Pulmonary artery endothelial cell (primary cell): ENCODE data around the gene RAB3D. TPM values are rescaled to one million over a fixed set of nuclear protein-coding genes. Genes with fewer than 3 reads are reported as not detected.

Source experiments
- DNase-seq: peaks from one replicate; pipeline ENCODE4 v3.0.0-alpha.2; 2011; ENCODE audit warnings: low read depth, low spot score
- total RNA-seq: library from RNA; depleted of rRNA; stranded (reverse); fragments of >200 nt; gene quantifications from 2 replicates; pipeline ENCODE4 v1.2.3, GENCODE V29; 2014

Gene RAB3D
- total RNA-seq, 1 donor from 2014 or later, result 47.1 TPM

DNA sequence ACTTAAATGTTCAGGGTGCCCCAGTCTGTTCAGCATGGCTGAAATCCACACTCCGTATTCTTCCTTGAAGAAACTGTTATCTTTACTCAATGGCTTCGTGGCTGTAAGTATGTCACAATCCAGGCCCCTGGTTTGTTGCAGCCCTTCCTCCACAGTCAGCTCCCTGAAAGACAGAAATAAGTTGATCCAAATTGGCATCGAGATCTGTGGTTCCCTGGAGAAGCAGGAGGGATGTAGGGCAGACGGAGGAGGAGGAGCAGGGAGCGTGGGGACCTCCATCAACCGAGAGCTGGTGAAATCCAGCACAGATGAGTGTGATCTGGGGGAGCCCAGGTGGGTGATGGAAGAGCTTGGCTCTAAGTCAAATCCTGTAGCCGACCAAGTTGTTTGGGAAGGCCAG is 43.2 kb downstream of the RAB3D start:
- DNase-seq, result no peak

- no peak for DNase-seq
Observed at GRCh38 chr19:11295665-11296245, 43.7 kb downstream of the RAB3D start, which contains the start of gene TSPAN16. TSS of gene TSPAN16 (plus strand) at chr19:11296160. CDS start at chr19:11296298, 138 bp downstream.

DNA sequence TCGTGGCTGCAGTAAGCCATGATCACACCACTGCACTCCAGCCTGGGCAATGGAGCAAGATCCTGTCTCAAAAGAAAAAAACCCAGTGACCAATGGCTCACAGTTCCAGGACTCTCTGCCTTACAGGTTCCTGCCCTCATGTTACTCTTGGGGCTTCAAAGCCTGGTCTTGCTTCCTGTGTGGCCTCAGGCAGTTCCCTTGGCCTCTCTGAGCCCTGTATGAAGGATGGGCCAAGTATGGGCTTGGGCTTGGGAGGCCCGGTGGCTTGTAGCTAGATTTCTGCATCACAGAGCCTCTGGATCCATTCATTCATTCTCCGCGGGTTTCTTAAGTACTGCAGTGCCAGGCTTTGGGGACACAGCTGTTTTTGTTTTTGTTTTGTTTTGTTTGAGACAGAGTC is 44.3 kb downstream of the RAB3D start:
- no peak for DNase-seq

- peak; percentile 68 for DNase-seq
Observed at GRCh38 chr19:11293433-11294389, 45.7 kb downstream of the RAB3D start.

DNA sequence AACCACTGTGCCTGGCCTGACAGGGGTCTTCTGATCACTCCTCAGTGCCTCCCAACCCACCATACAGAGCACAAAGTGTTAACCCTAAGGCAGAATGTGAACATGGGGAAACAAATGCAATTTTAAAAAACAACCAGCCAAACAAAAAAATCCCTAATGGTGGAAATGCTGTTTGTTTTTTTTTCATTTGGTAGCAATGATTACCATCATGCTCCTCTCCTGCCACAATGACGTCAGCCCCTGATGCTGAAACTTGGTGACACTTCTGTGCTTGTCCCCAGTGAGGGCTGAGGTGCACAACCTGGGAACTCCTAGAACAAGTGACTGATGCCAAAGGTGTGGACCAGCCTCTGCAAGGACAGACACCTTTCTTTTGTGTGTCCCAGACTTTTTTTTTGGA is 47.5 kb downstream of the RAB3D start:
- no peak for DNase-seq

GRCh38 chr19:11291415-11291814 is 48.0 kb downstream of the RAB3D start:
- no peak for DNase-seq

GRCh38 chr19:11290256-11290655 is 49.2 kb downstream of the RAB3D start:
- no peak for DNase-seq

GRCh38 chr19:11288349-11288748 is 51.1 kb downstream of the RAB3D start:
- DNase-seq, result no peak

DNA sequence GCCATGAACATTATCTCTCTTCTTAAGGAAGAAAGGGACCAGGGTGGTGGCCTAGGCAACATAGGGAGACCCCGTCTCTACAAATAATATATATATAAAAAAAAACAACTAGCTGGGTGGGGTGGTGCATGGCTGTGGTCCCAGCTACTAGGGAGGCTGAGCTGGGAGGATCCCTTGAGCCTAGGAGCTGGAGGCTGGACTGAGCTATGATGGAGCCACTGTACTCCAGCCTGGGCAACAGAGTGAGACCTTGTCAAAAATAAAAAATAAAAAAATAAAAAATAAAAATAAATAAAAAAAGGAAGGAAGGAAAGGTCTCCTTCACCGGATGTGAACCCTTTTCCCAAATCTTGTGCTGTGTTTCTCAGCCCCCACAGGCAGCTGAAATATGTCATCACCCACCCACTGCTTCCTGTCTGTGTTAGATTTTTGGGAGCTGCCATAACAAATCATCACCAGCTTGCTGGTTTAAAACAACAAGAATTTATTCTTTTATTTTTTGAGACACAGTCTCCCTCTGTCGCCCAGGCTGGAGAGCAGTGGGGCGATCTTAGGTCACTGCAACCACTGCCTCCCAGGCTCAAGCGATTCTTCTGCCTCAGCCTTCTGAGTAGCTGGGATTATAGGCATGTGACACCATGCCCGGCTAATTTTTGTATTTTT is 53.0 kb downstream of the RAB3D start:
- peak; percentile 36 for DNase-seq

DNA sequence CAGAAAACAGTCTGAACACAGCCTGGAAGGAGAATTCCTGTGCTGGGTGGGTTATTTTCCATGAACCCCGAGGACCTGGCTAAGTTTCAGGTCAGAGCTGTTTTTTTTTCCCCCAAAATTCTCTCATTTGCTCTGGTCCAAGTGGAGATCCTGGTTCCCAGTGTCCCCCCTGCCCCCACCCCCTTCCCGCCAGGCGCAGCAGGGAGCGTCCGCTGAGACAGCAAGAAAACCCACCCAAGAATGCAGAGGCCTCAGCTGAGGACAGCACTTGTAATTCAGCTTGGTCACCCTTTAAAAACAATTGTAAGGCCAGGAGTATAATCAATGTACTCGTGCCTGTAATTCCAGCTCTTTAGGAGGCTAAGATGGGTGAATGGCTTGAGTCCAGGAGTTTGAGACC is 54.9 kb downstream of the RAB3D start:
- no peak for DNase-seq

GRCh38 chr19:11281356-11282049 is 58.0 kb downstream of the RAB3D start:
- no peak for DNase-seq

DNA sequence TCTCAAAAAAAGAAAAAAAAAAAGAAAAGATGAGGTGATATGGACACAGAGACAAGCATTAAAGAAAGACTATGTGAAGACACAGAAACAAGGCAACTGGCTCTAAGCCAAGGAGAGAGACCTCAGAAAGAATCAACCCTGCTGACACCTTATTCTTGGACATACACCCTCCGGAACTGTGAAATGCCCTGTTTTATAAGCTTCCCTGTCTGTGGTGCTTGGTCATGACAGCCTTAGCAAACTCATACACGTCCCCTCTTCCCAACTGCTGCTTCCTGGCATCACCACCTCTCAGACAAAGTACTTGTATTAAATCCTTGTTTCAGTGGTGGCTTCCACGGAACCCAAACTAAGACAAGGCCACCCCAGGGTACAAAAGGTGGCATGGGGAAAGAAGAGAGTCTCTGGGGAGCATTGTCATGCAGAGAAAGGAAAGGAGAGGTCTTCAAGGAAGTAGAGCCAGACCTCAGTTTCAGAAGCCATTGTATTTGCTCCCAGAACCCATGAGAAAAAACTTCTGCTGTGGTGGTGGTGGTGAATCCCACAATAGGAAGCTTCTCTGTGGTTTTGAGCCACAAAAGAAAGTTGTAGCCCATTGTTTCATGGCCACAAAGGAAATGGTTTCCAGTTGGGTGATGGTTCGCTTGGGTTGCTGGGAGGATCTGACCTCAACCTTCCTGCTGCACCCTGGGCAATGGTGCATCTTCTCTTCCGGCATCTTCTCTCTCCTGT is 59.8 kb downstream of the RAB3D start:
- no peak for DNase-seq

DNA sequence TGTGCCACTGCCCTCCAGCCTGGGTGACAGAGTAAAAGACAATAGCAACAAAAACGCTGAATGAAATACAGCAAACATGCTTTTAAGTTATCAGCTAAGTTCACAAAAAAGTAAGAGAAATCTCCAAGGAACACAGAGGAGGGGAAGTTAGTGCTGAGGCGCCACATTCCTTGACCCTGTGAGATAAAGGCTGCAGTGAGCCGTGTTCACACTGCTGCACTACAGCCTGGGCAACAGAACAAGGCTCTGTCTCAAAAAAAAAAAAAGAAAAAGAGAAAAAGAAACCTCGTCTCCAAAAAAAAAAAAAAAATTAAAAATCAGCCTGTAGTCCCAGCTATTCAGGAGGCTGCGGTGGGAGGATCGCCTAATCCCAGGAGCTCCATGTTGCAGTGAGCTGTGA is 60.8 kb downstream of the RAB3D start:
- no peak for DNase-seq

DNA sequence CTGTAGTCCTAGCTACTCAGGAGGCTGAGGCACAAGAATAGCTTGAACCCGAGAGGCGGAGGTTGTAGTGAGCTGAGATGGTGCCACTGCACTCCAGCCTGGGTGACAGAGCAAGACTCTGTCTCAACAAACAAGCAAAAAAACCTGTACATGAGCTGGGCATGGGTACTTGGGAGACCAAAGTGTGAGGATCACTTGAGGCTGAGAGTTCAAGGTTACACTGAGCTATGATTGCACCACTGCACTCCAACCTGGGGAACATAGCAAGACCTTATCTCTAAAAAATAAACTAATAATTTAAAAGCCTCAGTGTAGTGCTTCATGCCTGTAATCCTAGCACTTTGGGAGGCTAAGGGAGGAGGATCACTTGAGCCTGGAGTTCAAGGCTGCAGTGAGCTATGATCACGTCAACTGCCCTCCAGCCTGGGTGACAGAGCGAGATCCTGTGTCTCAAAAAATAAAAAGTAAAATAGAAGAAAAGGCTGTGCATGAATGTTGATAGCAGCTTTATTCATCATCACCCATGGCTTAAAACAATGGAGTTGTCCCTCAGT is 64.8 kb downstream of the RAB3D start:
- DNase-seq, result no peak

- DNase-seq, result no peak
Observed at GRCh38 chr19:11273989-11274388, 65.5 kb downstream of the RAB3D start.

- no peak for DNase-seq
Observed at GRCh38 chr19:11273296-11273695, 66.2 kb downstream of the RAB3D start.
